ENCODE measurements around the gene CERS1.
"Not testable (repeated sequence)": the region's sequence is repeated elsewhere in the genome, so short reads cannot be mapped to it uniquely, and the experiment has no call there.

The CERS1 gene

GRCh38 chr19:18919900-18920214 is 23.9 kb upstream of the CERS1 start:
- no peak for DNase-seq (ENCODE audit: extremely low spot score, insufficient read length, low read depth)
- no peak for FAIRE-seq

- DNase-seq (ENCODE audit: extremely low spot score, insufficient read length, low read depth) (peak; percentile 97), FAIRE-seq (peak; percentile 100)
Observed at GRCh38 chr19:18919086-18919899, 23.3 kb upstream of the CERS1 start, which contains the start of the genes COPE and DDX49. TSS of gene COPE (minus strand) at chr19:18919387. CDS start at chr19:18919348, 39 bp downstream. TSS of gene DDX49 (plus strand) at chr19:18919715. CDS start at chr19:18919742, 27 bp downstream.

DNA sequence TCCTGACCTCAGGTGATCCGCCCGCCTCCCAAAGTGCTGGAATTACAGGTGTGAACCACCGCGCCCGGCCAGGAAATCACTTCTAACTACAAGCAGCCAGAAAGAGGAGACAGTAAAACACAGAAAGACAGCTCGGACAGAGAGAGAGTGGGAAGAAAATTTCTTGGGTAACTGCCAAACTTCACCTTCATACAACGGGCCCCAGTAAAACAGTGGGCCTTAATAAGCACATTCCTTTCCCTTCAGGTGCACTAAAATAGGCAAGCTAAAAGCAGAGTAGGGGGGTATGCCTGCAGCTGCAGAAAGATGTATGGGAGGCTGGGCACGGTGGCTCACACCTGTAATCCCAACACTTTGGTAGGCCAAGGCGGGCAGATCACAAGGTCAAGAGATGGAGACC is 21.6 kb upstream of the CERS1 start:
- not testable (repeated sequence) for DNase-seq (ENCODE audit: extremely low spot score, insufficient read length, low read depth); FAIRE-seq

- FAIRE-seq (no peak), DNase-seq (ENCODE audit: extremely low spot score, insufficient read length, low read depth) (no peak)
Observed at GRCh38 chr19:18915639-18916038, 19.7 kb upstream of the CERS1 start.

DNA sequence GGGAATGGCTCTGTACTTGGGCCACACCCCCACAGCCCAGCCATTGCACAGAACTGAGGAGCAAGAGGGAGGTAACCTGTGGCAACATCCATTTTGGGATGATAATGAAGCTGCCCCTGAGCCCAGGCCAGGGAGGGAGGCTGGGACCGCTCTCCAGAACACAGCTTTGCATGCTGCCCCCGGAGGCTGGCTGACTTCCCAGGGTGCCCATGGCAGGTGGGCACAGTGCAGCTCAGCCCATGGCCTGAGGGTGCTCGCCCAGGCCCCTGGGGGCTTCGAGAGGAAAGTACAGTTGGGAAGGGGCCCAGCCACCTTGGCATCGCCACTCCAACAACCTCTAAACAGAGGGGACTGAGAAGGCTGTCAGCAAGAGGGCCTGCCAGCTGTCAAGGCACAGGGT is 17.5 kb upstream of the CERS1 start:
- DNase-seq (ENCODE audit: extremely low spot score, insufficient read length, low read depth) = no peak
- no peak for FAIRE-seq

DNA sequence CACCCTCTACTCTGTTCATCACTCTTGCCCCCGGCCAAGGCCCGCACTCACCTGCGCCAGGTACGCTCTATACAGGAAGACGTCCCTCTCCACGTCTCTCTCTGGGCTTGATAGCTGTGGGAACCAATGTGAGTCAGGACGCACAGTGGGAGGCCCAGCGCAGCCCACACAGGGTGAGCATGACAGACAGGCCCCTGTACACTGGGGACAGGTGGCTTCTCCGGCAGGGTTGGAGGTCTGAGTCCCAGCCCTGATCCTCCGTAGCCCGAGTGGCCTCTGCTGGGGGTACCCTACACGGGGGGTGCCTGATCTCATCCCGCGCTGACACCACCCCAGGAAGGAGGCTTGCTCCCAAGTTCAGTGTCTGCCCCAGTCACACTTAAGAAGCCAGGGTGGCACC is 17.0 kb upstream of the CERS1 start:
- no peak for DNase-seq (ENCODE audit: extremely low spot score, insufficient read length, low read depth)
- FAIRE-seq = no peak

DNA sequence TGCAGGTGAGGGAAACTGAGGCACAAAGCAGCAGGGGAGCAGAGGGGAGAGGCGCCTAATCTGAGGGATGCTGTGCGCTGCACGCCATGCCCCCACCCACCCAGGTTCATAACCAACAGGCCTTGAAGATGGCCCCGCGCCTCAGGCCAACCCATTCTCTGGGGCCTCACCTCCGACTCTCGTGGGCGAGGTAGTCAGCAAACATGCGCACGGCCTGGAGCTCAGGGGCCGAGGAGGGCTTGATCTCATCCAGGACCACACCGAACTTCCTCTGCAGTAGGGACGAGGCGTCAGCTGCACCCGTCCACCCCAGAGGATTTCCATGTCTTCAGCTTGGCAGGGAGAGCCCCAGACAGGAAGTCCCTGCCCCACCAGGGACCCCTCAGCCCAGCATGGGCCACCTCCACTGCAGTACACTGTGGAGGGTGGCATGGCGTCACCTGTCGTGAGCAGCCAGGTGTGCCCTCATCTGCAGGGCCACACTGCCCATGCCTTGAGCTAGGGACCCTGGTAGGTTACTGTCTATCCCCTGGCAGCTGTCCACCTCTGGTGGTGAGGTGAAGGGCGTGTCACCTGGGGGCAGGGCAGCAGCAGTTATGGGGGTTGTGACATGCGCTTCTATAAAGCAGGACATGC is 15.0 kb upstream of the CERS1 start:
- FAIRE-seq (no peak), DNase-seq (ENCODE audit: extremely low spot score, insufficient read length, low read depth) (no peak)

DNA sequence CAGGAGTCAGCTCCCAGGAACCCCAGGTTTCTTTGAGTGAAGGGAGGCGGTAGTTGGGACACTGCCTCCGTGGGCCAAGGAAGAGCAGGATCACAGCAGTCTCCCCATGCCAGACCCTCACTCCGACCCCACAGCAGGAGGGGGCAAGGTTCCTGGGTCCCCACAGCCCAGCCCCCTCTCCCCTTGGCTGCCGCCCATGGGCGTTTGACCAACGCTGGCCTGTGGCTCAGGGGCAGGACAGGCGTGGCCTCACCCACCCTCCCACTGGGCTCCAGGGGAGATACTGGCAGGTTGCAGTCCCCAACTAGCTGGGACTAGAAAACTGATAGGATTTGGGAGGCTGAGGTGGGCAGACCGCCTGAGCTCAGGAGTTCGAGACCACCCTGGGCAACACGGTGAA is 14.1 kb upstream of the CERS1 start:
- DNase-seq (ENCODE audit: extremely low spot score, insufficient read length, low read depth) = no peak
- FAIRE-seq = no peak

DNA sequence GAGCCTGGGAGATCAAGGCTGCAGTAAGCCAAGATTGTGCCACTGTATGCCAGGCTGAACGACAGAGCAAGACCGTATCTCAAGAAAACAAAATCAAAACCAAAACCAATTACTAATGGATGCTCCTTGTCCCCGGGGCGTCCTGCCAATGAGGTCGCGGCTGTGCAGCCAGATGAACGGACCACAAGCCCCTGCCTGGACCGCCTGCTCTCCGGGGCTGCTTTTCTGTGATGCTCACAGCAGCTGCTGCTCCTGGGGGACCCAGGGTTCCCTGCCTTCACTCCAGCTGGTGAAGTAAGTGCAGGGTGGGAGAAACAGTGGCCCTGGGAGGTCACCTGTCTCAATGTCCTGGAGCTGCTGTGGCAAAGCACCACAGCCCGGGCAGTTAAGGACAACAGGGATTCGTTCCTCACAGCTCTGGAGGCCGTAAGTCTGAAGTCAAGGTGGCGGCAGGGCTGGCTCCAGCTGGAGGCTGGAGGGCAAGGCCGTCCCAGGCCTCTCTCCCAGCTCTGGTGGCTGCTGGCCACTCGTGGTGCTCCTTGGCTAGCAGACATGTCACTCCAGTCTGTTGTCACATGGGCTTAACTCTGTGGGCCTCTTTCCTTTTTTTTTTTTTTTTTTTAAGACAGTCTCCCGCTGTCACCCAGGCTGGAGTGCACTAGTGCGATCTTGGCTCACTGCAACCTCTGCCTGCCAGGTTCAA is 13.1 kb upstream of the CERS1 start:
- FAIRE-seq (no peak), DNase-seq (ENCODE audit: extremely low spot score, insufficient read length, low read depth) (no peak)

DNA sequence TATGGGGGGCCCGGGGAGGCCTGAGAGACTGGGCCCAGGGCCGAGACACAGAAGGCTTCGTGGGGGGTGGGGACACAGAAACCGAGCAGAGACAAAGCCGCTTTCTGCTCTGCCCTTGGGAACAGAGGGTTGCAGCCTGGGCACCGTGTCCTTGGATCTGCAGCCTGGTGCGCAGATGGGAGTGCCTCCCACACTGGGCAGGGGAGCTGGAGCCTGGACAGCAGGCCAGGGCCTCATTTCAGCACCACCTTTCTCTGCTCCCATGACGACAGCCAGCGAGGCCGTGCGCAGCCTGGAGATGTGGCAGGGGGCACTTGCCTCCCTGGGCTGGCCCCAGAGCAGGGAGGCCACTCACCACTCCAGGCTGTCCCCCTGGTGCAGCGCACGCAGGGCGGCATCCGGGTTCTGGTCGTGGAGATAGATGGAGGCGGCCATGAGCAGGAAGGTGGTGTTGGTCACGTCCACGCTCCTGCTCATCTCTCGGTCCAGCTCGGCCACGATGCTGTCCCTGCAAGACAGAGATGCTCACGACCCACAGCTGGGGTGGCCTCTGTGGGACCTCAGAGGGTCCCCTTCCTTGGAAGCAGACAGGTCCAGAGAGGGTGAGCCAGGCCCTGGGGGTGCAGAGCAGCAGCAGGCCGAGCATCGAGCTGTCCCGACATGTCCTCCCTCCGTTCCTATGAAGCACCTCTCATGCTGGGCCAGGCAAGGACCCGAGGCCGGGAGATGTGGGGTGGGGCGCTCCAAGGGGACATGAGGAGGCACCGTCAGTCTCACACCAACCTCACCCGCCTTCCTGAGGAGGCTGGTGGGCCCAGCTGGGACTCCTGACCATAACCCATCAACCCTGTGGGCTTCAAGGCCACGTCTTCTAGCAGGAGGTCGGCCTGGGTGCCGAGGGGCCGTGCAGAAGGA is 10.9 kb upstream of the CERS1 start:
- DNase-seq (ENCODE audit: extremely low spot score, insufficient read length, low read depth) = no peak
- no peak for FAIRE-seq

- no peak for FAIRE-seq
- DNase-seq (ENCODE audit: extremely low spot score, insufficient read length, low read depth) = no peak
Observed at GRCh38 chr19:18905513-18906236, 9.7 kb upstream of the CERS1 start.

- DNase-seq (ENCODE audit: extremely low spot score, insufficient read length, low read depth) (no peak), FAIRE-seq (no peak)
Observed at GRCh38 chr19:18905058-18905456, 9.1 kb upstream of the CERS1 start.

DNA sequence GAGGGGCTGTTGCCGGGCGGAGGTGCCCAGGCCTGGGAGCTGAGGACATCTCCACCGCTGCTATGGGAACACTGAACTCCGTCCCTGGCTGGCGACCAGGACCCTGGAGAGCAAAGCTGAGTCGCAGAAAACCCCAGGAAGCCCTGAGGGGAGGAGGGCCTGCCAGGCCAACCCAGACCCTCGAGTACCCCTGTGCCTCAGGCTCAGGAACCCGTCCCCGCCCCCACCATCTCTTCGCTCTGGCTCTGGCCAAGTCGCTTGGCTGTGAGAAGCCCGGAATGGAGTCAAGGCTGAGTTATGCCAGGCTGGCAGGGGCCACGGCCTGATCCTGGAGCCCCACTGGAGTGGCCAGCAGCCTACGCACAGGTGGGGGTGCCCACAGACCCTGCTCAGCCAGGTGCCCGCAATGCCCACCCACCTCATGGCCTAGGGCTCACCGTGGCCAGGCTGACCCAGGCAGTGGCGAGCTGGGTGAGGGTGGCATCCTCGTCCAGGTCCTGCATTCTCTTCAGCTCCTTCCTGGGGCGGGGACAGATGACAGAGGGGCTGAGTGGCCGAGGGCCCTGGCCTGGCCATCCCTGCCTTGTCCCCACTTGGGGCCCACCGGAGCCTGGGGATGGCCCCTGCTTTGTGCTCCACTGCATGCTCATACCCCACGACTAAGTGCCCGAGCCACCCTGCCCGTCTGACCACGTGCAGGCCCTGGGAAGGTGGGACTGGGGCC is 8.5 kb upstream of the CERS1 start:
- no peak for DNase-seq (ENCODE audit: extremely low spot score, insufficient read length, low read depth)
- FAIRE-seq = no peak

DNA sequence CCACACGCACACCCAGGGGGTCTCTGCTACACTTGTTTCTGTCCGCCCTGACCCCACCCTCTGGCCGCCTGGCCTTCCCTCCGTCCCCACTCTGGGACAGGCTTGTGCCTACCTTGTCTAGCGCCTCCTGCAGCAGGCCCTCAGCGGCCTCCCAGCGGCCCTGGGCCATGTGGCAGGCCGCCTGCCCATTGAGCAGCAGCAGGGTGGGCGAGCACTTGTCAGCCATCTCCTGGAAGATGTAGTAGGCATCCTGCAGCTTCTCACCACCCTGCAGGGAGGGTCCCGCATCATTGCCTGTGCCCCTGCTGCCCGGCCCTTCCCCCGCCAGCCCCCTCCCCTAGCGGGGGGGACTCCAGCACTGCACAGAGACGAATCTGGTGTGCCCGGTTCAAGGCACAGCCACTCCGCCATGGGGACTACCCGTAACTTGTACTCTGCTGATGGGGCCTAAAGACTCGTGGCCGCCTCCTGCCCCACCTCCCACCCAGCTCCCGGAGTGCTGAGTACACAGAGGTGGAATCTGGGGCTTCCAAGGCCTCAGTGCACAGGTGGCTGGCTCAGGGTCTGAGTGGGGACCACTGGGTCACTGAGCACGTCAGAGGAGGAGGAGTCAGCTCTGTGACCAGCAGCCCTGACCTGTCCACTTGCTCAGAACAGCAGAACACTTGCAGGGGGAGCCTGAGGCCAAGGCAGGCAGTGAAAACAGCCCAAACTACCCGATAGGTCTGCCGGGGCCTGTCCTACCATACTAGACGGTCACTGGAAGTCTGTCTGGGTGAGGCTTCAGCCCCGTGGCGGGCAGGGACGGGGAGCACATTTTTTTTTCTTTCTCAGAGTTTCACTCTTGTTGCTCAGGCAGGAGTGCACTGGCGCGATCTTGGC is 7.4 kb upstream of the CERS1 start:
- DNase-seq (ENCODE audit: extremely low spot score, insufficient read length, low read depth) (no peak), FAIRE-seq (no peak)

- FAIRE-seq; DNase-seq (ENCODE audit: extremely low spot score, insufficient read length, low read depth): not testable (repeated sequence)
Observed at GRCh38 chr19:18902519-18902918, 6.6 kb upstream of the CERS1 start.

DNA sequence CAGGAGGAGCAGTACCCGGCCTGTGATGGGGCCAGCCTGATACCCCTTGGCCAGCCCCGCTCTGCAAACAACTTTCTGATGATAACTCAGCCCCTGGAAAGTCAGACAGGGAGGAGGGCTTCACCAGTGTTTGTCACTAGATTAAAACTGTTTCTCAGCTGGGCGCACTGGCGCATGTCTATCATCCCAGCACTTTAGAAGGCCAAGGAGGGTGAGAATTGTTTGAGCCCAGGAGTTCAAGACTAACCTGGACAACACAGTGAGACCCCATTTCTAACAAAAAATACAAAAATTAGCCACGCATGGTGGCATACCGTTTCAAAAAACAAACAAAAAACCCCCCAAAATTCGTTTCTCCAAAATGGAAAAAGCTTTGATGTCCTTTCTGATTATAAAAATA is 5.5 kb upstream of the CERS1 start:
- DNase-seq (ENCODE audit: extremely low spot score, insufficient read length, low read depth) = no peak
- no peak for FAIRE-seq

DNA sequence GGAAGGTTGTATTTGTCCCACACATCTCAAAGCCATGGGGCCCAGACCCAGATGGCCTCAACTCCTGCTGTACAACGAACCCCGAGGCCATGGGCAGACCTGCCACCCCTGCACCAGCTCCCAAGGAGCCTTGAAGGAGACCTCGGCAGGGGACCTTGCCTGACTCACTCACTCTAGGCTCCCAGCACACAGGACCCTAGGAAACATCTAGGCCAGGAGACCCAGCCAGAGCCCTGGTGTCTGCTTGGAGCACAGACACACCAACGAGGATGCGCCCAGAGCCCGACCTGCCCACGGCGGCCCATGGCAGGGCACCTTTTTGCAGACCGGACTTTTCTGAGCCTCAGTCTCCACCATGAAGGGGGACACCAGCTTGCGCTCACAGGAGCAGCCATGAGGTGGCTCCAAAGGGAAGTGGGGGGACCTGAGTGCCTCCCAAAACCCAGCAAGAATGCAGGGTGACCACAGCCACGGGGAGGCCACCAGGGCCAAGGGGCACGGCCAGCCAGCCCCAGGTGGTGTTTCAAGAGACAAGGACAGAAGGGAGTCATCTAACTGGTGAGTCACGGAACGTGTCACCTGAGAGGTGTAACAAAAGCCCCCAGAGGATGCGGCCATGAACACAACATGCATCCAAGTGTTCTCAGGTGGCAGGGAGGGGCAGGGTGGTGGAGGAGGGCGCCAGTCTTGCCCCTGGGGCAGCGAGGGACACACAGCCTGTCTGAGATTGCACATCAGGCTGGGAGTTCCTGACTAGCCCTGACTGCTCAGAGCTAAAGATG is 4.9 kb upstream of the CERS1 start:
- DNase-seq (ENCODE audit: extremely low spot score, insufficient read length, low read depth) = no peak
- no peak for FAIRE-seq

All from GM18507 (cell line).